Mesenchymal stem cell (in vitro differentiated cells and primary cell): ENCODE data around the gene C11orf58.
A peak's percentile ranks its signal among the peaks of the same experiment; 100 is the strongest.

ENCODE experiments used
- DNase-seq: peaks from one replicate; pipeline ENCODE4 v3.0.0-alpha.2; 2013
- H2AFZ ChIP-seq: one replicate; pipeline ENCODE4 v1.6.1; 2013; ENCODE audit warnings: low read depth, mild to moderate bottlenecking, control low read depth, inconsistent platforms, low read length, moderate library complexity
- H2AK5ac ChIP-seq: 2 replicates; pipeline ENCODE4 v1.6.1; 2013; ENCODE audit warnings: low read length, moderate library complexity, mild to moderate bottlenecking, inconsistent platforms; ENCODE audit not compliant: severe bottlenecking
- H2BK120ac ChIP-seq: one replicate; pipeline ENCODE4 v1.6.1; 2013; ENCODE audit warnings: low read depth, mild to moderate bottlenecking, inconsistent platforms, low read length, moderate library complexity
- H2BK12ac ChIP-seq, 2 experiments: one replicate each; pipeline ENCODE4 v1.6.1; 2013; ENCODE audit warnings: inconsistent platforms in 2 of 2, low read length in 2 of 2, mild to moderate bottlenecking in 2 of 2, moderate library complexity in 2 of 2, control low read depth in 1 of 2
- H2BK15ac ChIP-seq: one replicate; pipeline ENCODE4 v1.6.1; 2013; ENCODE audit warnings: mild to moderate bottlenecking, low read depth, inconsistent platforms; ENCODE audit not compliant: poor library complexity, severe bottlenecking
- H2BK5ac ChIP-seq: 2 replicates; pipeline ENCODE4 v1.6.1; 2013; ENCODE audit warnings: low read depth, mild to moderate bottlenecking, low read length, control low read depth, inconsistent platforms; ENCODE audit not compliant: poor library complexity, severe bottlenecking
- H3K14ac ChIP-seq, 2 experiments: one replicate each; pipeline ENCODE4 v1.6.1; 2013; ENCODE audit warnings: inconsistent platforms in 2 of 2, low read length in 2 of 2, control low read depth in 1 of 2, mild to moderate bottlenecking in 1 of 2, moderate library complexity in 1 of 2
- H3K18ac ChIP-seq, 2 experiments: one replicate each; pipeline ENCODE4 v1.6.1; 2013; ENCODE audit warnings: inconsistent platforms in 2 of 2, low read length in 2 of 2, control low read depth in 1 of 2, low read depth in 1 of 2, mild to moderate bottlenecking in 1 of 2
- H3K23ac ChIP-seq, 2 experiments: one replicate each; pipeline ENCODE4 v1.6.1; 2013; ENCODE audit warnings: inconsistent platforms in 2 of 2, low read length in 2 of 2, mild to moderate bottlenecking in 2 of 2, moderate library complexity in 2 of 2, control low read depth in 1 of 2
- H3K27ac ChIP-seq: 2 replicates; pipeline ENCODE4 v1.5.1; 2013; ENCODE audit warnings: mild to moderate bottlenecking, moderate library complexity, low read length, control low read depth, inconsistent platforms; ENCODE audit not compliant: poor library complexity, severe bottlenecking
- H3K27me3 ChIP-seq, 2 experiments: 2 replicates each; pipeline versions ENCODE4 v1.6.1 to v1.7.0; 2013; ENCODE audit warnings: low read length in 2 of 2, mild to moderate bottlenecking in 2 of 2, moderate library complexity in 2 of 2, control low read depth in 1 of 2, inconsistent platforms in 1 of 2; ENCODE audit not compliant: control insufficient read depth in 1 of 2, insufficient read depth in 1 of 2
- H3K36me3 ChIP-seq, 2 experiments: 2 replicates each; pipeline versions ENCODE4 v1.6.1 to v1.7.0; 2013; ENCODE audit warnings: low read length in 2 of 2, control low read depth in 1 of 2, inconsistent platforms in 1 of 2, low read depth in 1 of 2, mild to moderate bottlenecking in 1 of 2; ENCODE audit not compliant: insufficient read depth in 2 of 2, control insufficient read depth in 1 of 2
- H3K4ac ChIP-seq, 2 experiments: one replicate each; pipeline ENCODE4 v1.6.1; 2013; ENCODE audit warnings: inconsistent platforms in 2 of 2, low read length in 2 of 2, mild to moderate bottlenecking in 2 of 2, moderate library complexity in 2 of 2, control low read depth in 1 of 2, low read depth in 1 of 2
- H3K4me1 ChIP-seq: 2 replicates; pipeline ENCODE4 v1.6.1; 2013; ENCODE audit warnings: low read depth, low read length, control low read depth; ENCODE audit not compliant: control insufficient read depth, insufficient read depth
- H3K4me2 ChIP-seq: 2 replicates; pipeline ENCODE4 v1.6.1; 2013; ENCODE audit warnings: low read length, mild to moderate bottlenecking, inconsistent platforms; ENCODE audit not compliant: poor library complexity, severe bottlenecking
- H3K4me3 ChIP-seq, 2 experiments: 2 replicates each; pipeline versions ENCODE4 v1.5.1 to v1.7.0; 2013; ENCODE audit warnings: low read length in 2 of 2, mild to moderate bottlenecking in 2 of 2, control low read depth in 1 of 2, low read depth in 1 of 2; ENCODE audit not compliant: insufficient read depth in 1 of 2
- H3K79me1 ChIP-seq: replicated peaks from 2 replicates; pipeline ENCODE4 v1.6.1; 2013; ENCODE audit warnings: mild to moderate bottlenecking, control low read depth, low read length, inconsistent platforms; ENCODE audit not compliant: poor library complexity, severe bottlenecking
- H3K9ac ChIP-seq: 2 replicates; pipeline ENCODE4 v1.7.0; 2013; ENCODE audit warnings: mild to moderate bottlenecking, low read length, moderate library complexity
- H3K9me3 ChIP-seq: 2 replicates; pipeline ENCODE4 v1.7.0; 2013; ENCODE audit warnings: mild to moderate bottlenecking, low read length; ENCODE audit not compliant: control insufficient read depth
- H4K8ac ChIP-seq: one replicate; pipeline ENCODE4 v1.6.1; 2013; ENCODE audit warnings: inconsistent platforms, mild to moderate bottlenecking, low read length, moderate library complexity
- H4K91ac ChIP-seq: one replicate; pipeline ENCODE4 v1.6.1; 2013; ENCODE audit warnings: mild to moderate bottlenecking, low read length, inconsistent platforms
- WGBS: methylation state at CpG from one replicate; pipeline ENCODE4 v1.1.7; 2013; ENCODE audit warnings: mixed read lengths; 5-methylcytosine and 5-hydroxymethylcytosine counted together

The C11orf58 gene

DNA sequence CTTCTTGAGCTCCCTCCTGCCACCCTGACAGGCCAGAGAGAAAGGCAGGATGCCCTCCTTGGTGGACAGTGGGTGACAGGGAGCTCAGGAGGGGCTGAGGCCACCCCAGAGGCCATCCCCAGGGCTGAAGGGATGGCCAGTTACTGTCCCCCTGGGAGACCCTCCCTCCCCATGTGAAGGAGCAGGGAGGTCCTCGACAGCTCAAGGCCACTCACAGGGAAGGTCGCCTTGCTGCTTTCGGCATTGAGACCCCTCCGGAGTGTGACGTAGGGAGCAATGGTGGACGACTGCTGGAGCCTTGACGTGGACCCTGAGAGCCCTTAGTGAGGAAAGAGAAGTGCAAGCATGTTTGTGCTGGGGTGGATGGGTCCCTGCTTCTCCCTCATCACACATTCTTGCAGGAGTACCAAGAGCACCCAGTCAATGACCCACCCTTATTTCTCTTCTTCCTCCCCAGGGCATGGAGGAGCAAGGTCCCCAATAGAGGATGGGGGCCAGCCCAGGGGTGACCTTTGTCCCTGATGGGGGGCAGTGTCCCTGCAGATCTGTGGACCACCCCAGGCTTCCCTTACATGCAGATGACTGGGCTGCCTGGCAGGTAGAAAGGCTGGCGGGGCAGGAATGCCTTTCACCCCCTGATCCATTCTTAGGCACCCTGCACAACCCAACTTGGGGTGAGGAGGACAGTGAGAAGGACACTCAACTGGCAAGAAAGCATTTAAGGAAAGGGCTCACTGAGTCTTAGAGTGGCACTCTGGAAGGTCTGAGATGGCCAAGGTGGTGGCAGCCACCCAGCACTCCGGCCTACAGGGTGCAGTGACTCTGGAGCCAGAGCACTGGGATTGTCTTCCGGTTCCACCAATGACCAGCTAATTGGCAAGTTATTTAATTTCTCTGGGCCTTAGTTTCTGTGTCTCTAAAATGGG lies 51.4 kb downstream of the C11orf58 start:
- Histone ChIP-seq H3K9ac (no peak overlapping the region), H3K9me3 (no peaks in the 10 kb centered on the region), H3K4ac (no peak overlapping the region), H3K14ac (no peak overlapping the region), H3K18ac (peak overlapping the region in 1 of 2 experiments; percentile 23), H4K8ac (no peak overlapping the region), H3K79me1 (no peaks in the 10 kb centered on the region), H2BK5ac (no peak overlapping the region), H2BK12ac (no peak overlapping the region), H2AFZ (no peak overlapping the region), H3K27me3 (no peaks in the 10 kb centered on the region), H2BK15ac (peak overlapping the region; percentile 17), H3K23ac (no peak overlapping the region), H3K27ac (no peak overlapping the region), H2BK120ac (no peak overlapping the region), H3K4me1 (peaks cover 19% of the 10 kb centered on the region), H3K4me2 (no peak overlapping the region), H2AK5ac (no peak overlapping the region), H3K36me3 (peaks cover 0 to 27% of the 10 kb centered on the region in 2 experiments), H3K4me3 (no peak overlapping the region), H4K91ac (no peak overlapping the region)
- no peak for DNase-seq
- 97% methylated on average over 8 of the region's 10 CpGs for whole genome bisulfite sequencing

- peak overlapping the region; percentile 30 for H2BK15ac ChIP-seq
- 95% methylated on average over 16 of the region's 16 CpGs for WGBS
- H3K23ac ChIP-seq = no peak overlapping the region
Observed at GRCh38 chr11:16790486-16791190, 52.2 kb downstream of the C11orf58 start.

DNA sequence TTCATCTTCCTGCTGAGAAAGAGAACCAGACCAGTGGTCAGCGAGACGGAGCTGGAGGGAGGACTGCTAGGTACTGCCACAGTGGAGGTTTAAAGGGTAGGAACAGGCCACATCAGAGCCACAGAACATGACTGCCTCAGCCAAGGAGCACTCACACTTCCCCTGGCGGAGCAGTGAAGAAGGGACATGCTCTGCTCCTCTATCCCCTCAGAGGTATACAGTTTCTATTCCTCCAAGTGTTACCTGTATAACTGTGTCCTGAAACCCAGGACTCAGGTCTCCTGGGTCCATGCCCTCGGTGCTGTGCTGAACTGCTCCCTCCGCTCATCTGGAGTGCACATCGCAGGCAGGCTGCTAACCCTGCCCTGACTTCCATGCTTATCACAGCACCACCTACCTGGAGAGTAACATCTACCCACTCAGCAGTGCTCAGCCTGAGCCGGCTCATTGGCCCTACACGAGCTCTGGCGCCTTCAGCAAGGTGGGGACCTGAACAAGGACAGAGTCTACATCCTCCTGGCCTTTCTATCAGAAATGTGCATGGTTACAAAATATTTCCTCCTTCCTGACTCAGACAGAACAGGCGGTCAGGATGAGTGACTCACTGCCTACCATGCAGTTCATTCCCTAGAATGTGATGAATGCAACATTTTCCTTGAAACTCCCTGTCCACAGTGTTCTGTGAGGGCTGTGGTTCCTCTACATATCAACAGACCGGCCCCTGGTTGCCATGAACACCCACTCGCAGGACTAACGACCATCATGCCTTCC lies 52.9 kb downstream of the C11orf58 start:
- H3K4me1 ChIP-seq = peaks cover 19% of the 10 kb centered on the region
- H3K9me3 ChIP-seq = no peaks in the 10 kb centered on the region
- no peaks in the 10 kb centered on the region for H3K27me3 ChIP-seq
- H3K23ac ChIP-seq = no peak overlapping the region
- H2AK5ac ChIP-seq = peak overlapping the region; percentile 79
- peak overlapping the region; percentile 65 for H4K91ac ChIP-seq
- H3K36me3 ChIP-seq = peaks cover 0 to 27% of the 10 kb centered on the region in 2 experiments
- peak overlapping the region; percentile 79 for H3K9ac ChIP-seq
- peak overlapping the region; percentile 76 for H2BK120ac ChIP-seq
- H2BK5ac ChIP-seq = no peak overlapping the region
- H3K27ac ChIP-seq = peak overlapping the region; percentile 68
- H3K79me1 ChIP-seq = no peaks in the 10 kb centered on the region
- no peak overlapping the region for H2AFZ ChIP-seq
- peak overlapping the region in 1 of 2 experiments; percentile 22 for H3K4ac ChIP-seq
- peak overlapping the region; percentile 55 to 85 for H3K18ac ChIP-seq
- peak; percentile 96 for DNase-seq
- H3K14ac ChIP-seq = peak overlapping the region in 1 of 2 experiments; percentile 53
- 62% methylated on average over 10 of the region's 13 CpGs for WGBS
- no peak overlapping the region for H3K4me2 ChIP-seq
- peak overlapping the region in 1 of 2 experiments; percentile 21 for H3K4me3 ChIP-seq
- H4K8ac ChIP-seq = peak overlapping the region; percentile 66
- H2BK15ac ChIP-seq = peak overlapping the region; percentile 55
- peak overlapping the region; percentile 79 to 81 for H2BK12ac ChIP-seq

More at GRCh38 chr11:16790486-16791190, 52.2 kb downstream of the C11orf58 start:
- peaks cover 0 to 27% of the 10 kb centered on the region in 2 experiments for H3K36me3 ChIP-seq
- H3K18ac ChIP-seq = peak overlapping the region; percentile 55 to 85
- no peak overlapping the region for H2BK5ac ChIP-seq
- no peaks in the 10 kb centered on the region for H3K27me3 ChIP-seq
- H3K4ac ChIP-seq = peak overlapping the region; percentile 1 to 20
- no peak overlapping the region for H3K4me3 ChIP-seq
- peaks cover 19% of the 10 kb centered on the region for H3K4me1 ChIP-seq
- peak overlapping the region; percentile 41 for H3K9ac ChIP-seq
- H2AFZ ChIP-seq = no peak overlapping the region
- no peak overlapping the region for H3K4me2 ChIP-seq
- peak overlapping the region in 1 of 2 experiments; percentile 83 for H3K14ac ChIP-seq
- peak overlapping the region; percentile 29 for H2BK120ac ChIP-seq
- no peaks in the 10 kb centered on the region for H3K79me1 ChIP-seq
- peak overlapping the region; percentile 65 for H4K91ac ChIP-seq
- DNase-seq = no peak
- H3K9me3 ChIP-seq = no peaks in the 10 kb centered on the region
- H2AK5ac ChIP-seq = peak overlapping the region; percentile 79
- H4K8ac ChIP-seq = no peak overlapping the region
- no peak overlapping the region for H3K27ac ChIP-seq
- peak overlapping the region; percentile 79 to 93 for H2BK12ac ChIP-seq
